C1 segment of cervical spinal cord (tissue), 14 donors: ENCODE data around the gene CRYL1.
A peak's percentile ranks its signal among the peaks of the same experiment; 100 is the strongest.
"Not testable (repeated sequence)": the region's sequence is repeated elsewhere in the genome, so short reads cannot be mapped to it uniquely, and the experiment has no call there.

ENCODE experiments used
- DNase-seq, 14 donors: peaks; one replicate each; lab custom pipeline; 2025; lab: John Stamatoyannopoulos, UW

Gene CRYL1

DNA sequence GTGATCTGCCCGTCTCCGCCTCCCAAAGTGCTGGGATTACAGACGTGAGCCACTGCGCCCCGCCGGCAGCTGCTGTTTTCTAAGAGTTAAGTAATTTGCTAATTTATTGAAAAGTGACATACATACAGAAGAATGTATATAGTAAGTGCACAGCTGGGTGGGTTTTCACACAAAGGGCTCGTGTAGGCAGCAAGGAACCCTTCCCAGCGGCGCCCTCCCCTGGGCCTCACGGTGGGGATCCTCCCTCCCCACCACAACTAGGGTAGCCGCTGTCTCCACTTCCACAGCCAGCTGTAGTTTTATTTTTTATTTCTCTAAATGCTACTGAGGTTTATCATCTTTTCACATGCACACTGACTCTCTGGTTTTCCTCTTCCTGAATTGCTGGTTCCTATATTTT is 64.9 kb downstream of the CRYL1 start:
- DNase-seq: no peak

GRCh38 chr13:20457670-20458069 is 68.0 kb downstream of the CRYL1 start:
- no peak for DNase-seq

GRCh38 chr13:20456737-20457136 is 68.9 kb downstream of the CRYL1 start:
- DNase-seq: no peak

GRCh38 chr13:20451397-20451796 is 74.3 kb downstream of the CRYL1 start:
- no peak for DNase-seq

- DNase-seq: no peak
Measured at GRCh38 chr13:20448470-20448869, 77.2 kb downstream of the CRYL1 start.

DNA sequence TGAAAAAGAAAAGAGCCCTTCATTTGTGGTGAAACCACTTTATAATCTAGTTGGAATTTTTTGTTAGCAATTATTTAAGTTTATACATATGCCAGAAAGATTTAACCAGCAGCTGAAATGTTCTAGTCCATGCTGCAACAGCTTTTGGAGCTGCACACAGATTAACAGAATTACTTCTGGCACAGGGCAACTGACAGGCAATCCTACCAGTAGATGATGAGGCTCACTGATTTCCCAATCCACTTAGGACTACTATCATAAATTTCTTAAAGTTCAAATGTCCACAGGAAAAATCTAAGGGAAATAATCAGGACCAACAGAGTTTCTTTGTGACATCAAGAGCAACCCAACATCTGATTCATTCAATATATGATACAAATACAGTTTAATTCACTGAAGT is 78.8 kb downstream of the CRYL1 start:
- DNase-seq: no peak

DNA sequence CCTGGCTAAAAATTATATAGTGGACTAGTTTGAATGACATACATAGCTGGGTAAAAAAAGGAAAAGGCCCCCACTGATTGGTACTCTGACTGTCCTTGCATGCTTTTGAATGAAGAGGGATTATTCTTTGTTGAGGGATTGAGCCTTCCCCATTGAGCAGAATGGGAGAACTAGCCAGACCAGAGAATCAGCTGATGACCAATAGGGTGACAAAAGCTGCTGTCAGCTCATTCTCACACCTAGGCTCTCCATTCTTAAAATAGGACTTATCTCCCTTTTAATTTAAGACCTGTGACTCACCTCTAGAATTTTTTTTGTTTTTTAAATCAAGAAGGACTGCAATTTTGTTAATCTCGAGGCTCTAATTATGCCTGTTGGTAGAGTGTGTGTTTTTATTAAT is 79.3 kb downstream of the CRYL1 start:
- DNase-seq: no peak

GRCh38 chr13:20442798-20443381 is 82.8 kb downstream of the CRYL1 start:
- DNase-seq: no peak

GRCh38 chr13:20442375-20442774 is 83.3 kb downstream of the CRYL1 start:
- no peak for DNase-seq

GRCh38 chr13:20441879-20442278 is 83.8 kb downstream of the CRYL1 start:
- no peak for DNase-seq

DNA sequence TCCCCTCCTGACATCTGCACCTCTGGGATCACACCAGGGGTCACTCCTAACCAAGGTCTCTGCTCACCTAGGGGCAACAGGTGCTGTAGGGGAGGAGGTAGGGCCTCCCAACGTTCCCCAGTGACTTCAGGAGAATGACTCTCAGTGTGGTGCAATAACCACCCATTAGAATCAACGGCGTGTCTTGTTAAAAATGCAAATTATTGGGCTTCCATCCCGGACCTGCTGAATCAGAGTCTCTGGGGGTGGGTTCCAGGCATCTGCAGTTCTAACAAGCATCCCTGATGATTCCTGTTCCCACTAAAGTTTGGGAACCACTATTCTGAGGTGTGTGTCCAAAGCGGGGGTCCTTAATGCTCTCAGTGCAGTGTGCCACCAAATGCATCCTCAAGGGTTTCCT is 84.6 kb downstream of the CRYL1 start:
- DNase-seq: peak in 2 of 14 donors; percentile 34 to 61

- DNase-seq: no peak
Measured at GRCh38 chr13:20439261-20439660, 86.4 kb downstream of the CRYL1 start.

- no peak for DNase-seq
Measured at GRCh38 chr13:20438801-20439200, 86.9 kb downstream of the CRYL1 start.

DNA sequence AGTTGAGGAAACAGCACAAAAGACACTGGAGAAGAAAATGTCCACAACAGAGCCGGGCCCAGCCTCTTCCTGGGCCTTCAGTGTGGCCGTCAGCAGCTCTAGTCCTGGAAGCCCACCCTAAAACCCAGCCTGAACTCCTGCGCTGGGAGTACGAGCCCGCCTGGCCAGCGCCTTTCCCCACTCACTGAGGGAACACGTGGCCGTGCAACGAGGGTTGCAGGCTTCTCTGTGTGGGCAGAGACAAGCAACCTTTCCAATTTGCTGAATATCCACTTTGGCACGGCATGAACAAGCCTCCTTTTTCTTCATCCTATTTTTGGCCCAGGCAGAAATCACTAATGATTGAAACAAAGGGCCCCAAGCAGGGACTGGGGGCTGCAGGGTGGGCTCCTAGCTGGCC is 89.2 kb downstream of the CRYL1 start:
- DNase-seq: peak in 1 of 14 donors; percentile 30

DNA sequence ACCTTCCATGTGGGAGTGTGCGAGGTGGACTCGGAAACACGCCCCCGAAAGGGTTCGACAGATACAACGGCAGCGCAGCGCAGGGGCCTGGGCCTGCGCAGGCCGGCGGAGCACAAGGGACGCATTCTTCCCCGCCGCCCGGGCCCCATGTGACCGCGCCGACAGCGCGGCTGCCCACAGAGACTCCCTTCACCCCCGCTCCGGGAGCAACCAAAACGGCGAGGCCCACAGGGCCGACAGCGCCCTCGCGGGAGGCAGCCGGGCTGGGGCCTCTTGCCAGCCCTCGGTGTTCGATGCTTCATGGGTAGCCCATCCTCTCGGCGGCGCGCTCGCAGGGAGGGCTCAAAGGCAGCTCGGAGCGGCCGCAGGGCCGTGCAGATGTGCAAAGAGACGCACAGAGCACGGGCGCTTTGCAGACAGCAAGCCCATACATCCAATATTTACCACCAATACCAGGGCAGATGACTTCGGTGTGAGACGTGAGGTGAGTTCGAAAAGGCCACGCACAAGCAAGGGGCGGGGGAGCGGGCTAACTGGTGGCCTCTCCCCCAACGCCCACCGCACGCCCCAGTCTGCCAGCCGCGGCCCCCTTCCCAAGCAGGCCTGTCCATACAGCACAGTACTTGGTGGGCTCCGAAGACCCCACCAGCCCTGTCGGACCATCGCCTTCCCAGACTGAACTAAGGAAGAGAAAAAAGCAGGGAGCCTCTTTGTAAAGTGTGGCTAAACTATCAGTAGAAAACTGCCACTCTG is 89.9 kb downstream of the CRYL1 start:
- peak in 3 of 14 donors; percentile 25 to 52 (median 38) for DNase-seq

GRCh38 chr13:20434210-20434609 is 91.4 kb downstream of the CRYL1 start:
- not testable (repeated sequence) for DNase-seq

DNA sequence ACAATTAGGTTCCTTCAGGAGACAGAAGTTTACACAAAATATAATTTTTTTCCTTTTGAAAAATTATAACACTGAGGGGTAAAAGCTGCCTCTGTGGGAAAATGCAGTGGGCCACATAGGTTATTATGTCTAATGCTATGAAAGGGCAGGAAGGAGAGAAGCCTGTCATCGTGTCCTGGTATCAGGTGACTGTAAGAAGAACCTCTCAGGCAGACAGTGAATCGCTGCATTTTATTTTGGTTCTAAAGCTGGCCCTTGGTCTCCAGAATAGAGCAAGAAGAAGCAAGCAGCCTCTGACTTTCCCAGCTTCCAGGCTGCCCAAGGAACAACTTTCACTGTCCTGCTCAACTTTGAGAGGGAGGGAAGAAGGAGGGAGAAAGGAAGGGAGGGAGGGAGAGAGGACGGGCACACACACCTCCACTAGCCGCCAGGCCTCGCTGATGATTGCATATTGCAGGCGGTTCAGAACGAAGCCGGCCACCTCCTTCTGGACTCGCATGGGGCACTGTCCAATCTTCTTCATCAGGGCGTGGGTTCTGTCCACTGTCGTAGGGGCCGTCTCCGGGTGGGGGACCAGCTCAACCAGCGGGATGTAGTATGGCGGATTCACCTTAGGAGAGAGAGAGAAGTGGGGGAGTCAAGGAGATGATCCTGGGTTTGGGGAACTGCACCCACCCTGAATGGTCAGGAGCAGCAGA is 93.8 kb downstream of the CRYL1 start:
- DNase-seq: no peak

DNA sequence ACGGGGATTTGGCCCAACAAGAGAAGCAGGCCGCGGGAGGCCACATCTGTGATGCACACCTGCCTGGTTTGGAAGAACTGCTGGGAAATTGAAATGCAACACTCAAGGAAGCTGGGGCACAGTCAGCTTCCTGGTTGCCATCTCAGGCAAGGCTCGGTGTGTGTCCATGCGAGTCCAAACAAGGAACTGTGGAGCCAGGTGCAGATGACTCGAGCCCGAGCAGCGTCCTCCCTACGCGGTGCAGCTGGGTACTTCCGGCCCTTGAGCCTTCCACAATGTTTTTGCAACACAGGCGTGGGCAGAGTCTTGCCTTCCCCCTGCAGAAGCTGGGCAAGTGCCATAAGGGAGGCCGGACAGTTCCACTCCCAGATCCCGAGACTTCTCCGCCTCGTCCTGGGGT is 94.6 kb downstream of the CRYL1 start:
- no peak for DNase-seq

- no peak for DNase-seq
Measured at GRCh38 chr13:20430296-20430695, 95.4 kb downstream of the CRYL1 start.

DNA sequence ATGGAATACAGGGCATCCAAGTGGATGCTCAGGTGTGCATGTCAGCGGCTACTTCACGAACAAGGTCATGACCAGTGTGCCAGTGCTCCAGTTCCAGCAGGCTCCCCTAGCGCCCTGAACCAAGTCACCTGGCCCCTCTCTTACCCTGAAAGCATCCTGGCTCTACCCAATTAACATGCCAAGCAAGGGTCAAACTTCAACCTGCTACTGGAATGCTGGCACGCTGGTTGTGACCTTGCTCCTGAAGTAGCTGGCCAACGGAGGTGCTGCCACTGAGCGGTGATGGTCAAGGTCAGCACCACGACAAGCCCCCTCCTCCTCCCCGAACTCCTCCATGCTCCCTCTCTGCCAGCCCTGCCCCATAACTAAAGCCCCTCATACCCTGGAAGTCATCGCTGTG is 96.0 kb downstream of the CRYL1 start:
- DNase-seq: no peak

DNA sequence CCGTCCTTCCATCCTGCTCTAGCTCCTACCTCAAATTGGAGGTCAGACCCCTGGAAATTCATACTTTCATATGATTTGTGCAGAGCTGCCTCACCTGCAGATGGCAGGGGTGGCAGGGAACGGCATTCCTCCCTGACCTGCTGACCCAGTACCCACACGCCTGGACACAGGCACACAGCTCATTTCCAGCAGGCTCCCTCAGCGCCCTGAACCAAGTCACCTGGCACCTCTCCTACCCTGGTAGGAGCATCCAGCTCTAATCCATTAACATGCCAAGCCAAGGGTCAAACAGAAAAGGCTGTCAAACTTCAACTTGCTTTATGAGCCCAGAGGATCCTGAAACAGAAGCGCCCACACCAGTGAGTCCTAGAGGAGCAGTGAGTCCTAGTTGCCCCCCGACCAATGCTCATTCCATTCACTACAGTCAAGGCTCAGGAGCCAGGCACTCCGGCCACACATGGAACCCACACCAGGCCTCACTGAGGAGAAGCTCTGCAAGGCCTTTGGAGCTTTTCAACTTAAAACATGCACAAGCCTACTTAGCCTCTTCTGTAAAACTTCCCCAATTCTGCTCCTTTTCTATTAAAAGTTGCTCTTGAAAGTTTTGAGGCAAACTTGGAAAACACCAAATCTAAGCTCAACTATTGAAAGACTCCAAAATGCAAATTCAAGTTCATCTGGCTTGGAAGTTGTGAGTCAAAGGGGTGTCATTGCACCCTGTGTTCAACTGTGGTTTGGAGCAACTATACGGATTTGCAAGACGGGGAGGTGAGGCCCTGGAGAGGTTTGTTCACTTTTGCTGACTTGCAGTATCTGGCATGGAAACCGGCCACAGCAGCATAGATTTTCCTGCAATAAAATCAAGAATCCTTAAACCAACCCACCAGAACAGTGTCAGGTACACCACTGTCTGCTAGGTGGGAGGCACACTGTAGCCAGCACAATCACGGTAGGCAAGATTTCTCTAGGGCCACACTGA is 96.7 kb downstream of the CRYL1 start:
- no peak for DNase-seq
